Brain microvascular endothelial cell (primary cell): ENCODE data around the gene NTM.

ENCODE experiments used
- DNase-seq: peaks from one replicate; pipeline ENCODE4 v3.0.0-alpha.2; 2020
- H3K27ac ChIP-seq: fragments of 250-450 bp; sonication (Bioruptor Pico); 2 replicates; pipeline ENCODE4 v1.5.1; 2020; ENCODE audit warnings: mild to moderate bottlenecking, moderate library complexity
- H3K27me3 ChIP-seq: fragments of 250-450 bp; sonication (Bioruptor Pico); replicated peaks from 2 replicates; pipeline ENCODE4 v1.5.1; 2020; ENCODE audit warnings: mild to moderate bottlenecking
- H3K36me3 ChIP-seq: fragments of 250-450 bp; sonication (Bioruptor Pico); replicated peaks from 2 replicates; pipeline ENCODE4 v1.5.1; 2020; ENCODE audit warnings: mild to moderate bottlenecking
- H3K4me3 ChIP-seq: 2 replicates; pipeline ENCODE4 v1.5.1; 2011; ENCODE audit warnings: low read depth, mild to moderate bottlenecking, control low read depth, low read length, moderate library complexity
- in situ Hi-C: cut with HindIII; loops from 2 replicates; pipeline ENCODE4 v1.10.0; 2017; ENCODE audit warnings: low sequenced_read_pairs, low pct_ligation_motif_present
- TF ChIP-seq, protein P1 (sequence below): IDR thresholded peaks from 2 replicates; pipeline ENCODE4 v1.5.1; 2011; ENCODE audit warnings: low read depth, mild to moderate bottlenecking, moderate library complexity, low read length, control low read depth, inconsistent platforms; ENCODE audit errors: missing control alignments

The NTM gene

DNA sequence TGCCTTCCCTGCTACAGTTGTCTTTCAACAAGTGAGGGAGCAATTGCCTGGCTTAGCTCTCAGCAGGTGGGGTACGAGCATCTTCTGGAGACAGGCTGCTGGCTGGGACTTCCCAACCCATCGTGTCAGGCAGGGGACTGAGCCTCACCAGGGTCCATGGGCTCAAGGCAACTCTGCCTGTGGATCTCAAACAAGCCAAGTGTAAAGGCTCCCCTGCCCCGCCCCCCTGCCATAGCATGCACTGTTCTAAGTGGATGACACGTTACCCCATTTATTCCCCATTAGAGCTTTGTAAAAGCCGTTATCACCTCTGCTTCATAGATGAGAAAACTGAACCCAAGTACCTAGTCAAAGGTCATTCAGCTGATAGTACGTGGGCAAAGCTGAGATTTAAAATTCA, 222.9 kb downstream of the NTM start:
- TF ChIP-seq, protein P1, sequence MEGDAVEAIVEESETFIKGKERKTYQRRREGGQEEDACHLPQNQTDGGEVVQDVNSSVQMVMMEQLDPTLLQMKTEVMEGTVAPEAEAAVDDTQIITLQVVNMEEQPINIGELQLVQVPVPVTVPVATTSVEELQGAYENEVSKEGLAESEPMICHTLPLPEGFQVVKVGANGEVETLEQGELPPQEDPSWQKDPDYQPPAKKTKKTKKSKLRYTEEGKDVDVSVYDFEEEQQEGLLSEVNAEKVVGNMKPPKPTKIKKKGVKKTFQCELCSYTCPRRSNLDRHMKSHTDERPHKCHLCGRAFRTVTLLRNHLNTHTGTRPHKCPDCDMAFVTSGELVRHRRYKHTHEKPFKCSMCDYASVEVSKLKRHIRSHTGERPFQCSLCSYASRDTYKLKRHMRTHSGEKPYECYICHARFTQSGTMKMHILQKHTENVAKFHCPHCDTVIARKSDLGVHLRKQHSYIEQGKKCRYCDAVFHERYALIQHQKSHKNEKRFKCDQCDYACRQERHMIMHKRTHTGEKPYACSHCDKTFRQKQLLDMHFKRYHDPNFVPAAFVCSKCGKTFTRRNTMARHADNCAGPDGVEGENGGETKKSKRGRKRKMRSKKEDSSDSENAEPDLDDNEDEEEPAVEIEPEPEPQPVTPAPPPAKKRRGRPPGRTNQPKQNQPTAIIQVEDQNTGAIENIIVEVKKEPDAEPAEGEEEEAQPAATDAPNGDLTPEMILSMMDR, result no peak
- no peak for DNase-seq

DNA sequence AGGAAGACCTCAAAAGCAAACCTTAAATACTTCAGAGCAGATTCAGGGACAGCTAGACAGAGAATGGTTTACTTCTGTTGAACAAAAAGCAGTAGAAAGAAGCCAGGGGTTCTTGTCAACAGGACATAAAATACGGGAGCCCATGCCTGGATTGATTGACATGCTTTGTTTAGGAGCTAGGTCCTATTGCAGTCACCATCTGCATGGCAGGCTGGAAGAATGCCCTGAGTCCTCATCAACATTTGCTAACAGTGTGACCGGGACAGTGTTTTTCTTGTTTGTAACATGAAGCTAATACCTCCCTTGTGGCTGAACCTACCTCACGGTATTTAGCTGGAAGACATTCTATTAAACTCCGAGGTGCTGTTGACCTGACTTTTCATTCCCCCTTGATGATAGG, 225.4 kb downstream of the NTM start:
- in situ Hi-C loops, result no loop called here
- Histone ChIP-seq H3K36me3 (no peaks in the 10 kb centered on the region), H3K27me3 (no peaks in the 10 kb centered on the region), H3K4me3 (no peak overlapping the region), H3K27ac (no peak overlapping the region)
- TF ChIP-seq, protein P1, result no peak
- DNase-seq, result no peak

More for the DNA sequence above, 222.9 kb downstream of the NTM start:
- no peak overlapping the region for H3K4me3 ChIP-seq
- no peaks in the 10 kb centered on the region for H3K36me3 ChIP-seq
- in situ Hi-C loops, result no loop called here
- H3K27me3 ChIP-seq, result no peaks in the 10 kb centered on the region
- H3K27ac ChIP-seq, result no peak overlapping the region

DNA sequence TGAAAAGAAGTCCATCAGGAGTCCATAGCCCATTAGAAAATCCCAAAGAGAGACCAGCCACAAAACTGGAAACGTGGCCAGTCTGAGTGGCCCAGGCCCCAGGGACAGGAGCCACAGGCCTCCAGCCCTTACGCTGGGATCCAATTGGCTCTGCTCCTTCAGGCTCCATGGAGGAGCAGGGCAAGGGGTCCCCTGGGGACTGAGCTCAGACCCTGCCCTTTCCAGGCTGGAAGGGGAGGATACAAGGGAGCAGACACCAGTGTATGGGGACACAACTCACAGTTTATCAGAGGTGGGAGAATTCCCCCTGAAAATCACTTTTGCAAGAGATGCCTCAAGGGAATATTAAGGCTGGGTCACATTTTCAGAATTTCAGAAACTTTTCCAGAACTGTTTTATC, 227.5 kb downstream of the NTM start:
- no peaks in the 10 kb centered on the region for H3K36me3 ChIP-seq
- no peaks in the 10 kb centered on the region for H3K27me3 ChIP-seq
- H3K27ac ChIP-seq, result no peak overlapping the region
- TF ChIP-seq, protein P1, result no peak
- in situ Hi-C loops, result no loop called here
- DNase-seq, result no peak
- H3K4me3 ChIP-seq, result no peak overlapping the region

DNA sequence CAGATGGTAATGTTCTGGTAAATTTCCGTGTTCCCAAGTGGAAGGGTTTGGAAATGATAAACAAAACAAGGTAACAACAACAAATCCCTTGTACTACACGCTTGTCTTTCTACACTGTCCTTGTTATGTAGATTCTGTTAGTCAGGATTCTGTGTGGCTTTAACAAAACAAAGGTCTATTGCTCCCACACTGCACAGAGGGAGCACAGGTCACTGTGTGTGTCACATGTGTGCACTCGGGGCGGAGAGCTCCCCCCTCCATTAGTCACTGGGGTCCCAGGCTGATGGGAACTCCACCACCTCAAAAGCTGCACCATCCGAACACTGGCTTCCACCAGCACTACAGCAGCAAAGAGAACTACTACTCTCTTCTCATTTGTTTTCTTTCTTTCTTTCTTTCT, 227.9 kb downstream of the NTM start:
- Histone ChIP-seq H3K27me3 (no peaks in the 10 kb centered on the region), H3K27ac (no peak overlapping the region), H3K36me3 (no peaks in the 10 kb centered on the region), H3K4me3 (no peak overlapping the region)
- TF ChIP-seq, protein P1, result no peak
- DNase-seq, result no peak
- in situ Hi-C loops, result no loop called here

DNA sequence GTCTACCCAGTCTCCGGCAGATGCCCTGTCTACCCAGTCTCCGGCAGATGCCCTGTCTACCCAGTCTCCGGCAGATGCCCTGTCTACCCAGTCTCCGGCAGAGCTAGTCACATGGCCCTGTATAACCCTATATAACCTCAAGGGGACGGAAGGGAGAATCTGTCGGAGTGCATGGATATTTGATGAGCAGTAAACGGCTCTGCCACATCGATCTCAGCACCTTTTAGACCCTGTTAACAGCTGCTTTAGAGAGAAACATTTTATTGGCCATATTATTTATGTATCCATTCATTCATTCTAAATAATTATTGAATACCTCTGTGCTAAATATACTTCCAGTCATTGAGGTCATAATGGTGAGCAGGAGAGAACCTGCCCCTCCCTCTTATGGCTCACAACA, 228.9 kb downstream of the NTM start:
- in situ Hi-C loops, result no loop called here
- H3K36me3 ChIP-seq, result no peaks in the 10 kb centered on the region
- no peaks in the 10 kb centered on the region for H3K27me3 ChIP-seq
- no peak overlapping the region for H3K27ac ChIP-seq
- TF ChIP-seq, protein P1, result no peak
- DNase-seq, result no peak
- H3K4me3 ChIP-seq, result no peak overlapping the region

DNA sequence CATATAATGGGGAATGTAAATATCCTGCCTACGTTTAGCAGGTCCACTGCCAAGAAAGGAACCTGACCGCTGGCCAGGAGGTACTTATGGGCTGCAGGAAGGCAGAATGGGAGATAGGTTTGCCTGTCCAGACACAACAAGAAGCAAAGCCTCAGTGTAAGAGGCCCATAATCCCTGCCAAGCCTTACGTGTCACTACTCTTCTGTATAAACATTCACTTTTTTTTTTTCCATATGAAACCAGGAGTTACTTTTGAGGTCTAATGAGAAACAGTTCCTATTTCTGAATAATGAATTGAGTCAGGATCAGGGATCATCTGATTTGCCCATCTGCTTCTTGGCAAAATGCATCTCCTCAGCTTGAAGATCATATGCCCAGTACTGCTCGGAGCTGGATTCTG, 230.2 kb downstream of the NTM start:
- Histone ChIP-seq H3K27me3 (no peaks in the 10 kb centered on the region), H3K36me3 (no peaks in the 10 kb centered on the region), H3K4me3 (no peak overlapping the region), H3K27ac (no peak overlapping the region)
- no peak for DNase-seq
- TF ChIP-seq, protein P1, result no peak
- in situ Hi-C loops, result no loop called here
